ENCODE data around the gene VWCE. TPM values are rescaled to one million over a fixed set of nuclear protein-coding genes. Genes with fewer than 3 reads are reported as not detected.

The VWCE gene
- total RNA-seq, 1 experiment from 2014 or later, result 0.51 TPM

- DNase-seq (ENCODE audit: low read depth, low spot score) (no peak), ATAC-seq (no peak)
- Histone ChIP-seq H3K9me3 (ENCODE audit: control insufficient read depth, insufficient read depth, low read depth, low read length) (no peaks in the 10 kb centered on the region), H3K4me3 (ENCODE audit: low read depth in 2 of 2, low read length in 2 of 2) (no peak overlapping the region), H3K27ac (ENCODE audit: low read length) (no peak overlapping the region), H3K27me3 (ENCODE audit: control insufficient read depth, insufficient read depth, low read length) (no peaks in the 10 kb centered on the region), H3K36me3 (ENCODE audit: control insufficient read depth, insufficient read depth, low read length) (no peaks in the 10 kb centered on the region), H3K4me1 (ENCODE audit: control insufficient read depth, insufficient read depth, low read length) (no peaks in the 10 kb centered on the region)
- TF ChIP-seq CTCF (IDR thresholded peaks at IDR 0.05) (no peak), POLR2AphosphoS5 (IDR thresholded peaks at IDR 0.05; ENCODE audit: low read depth, low read length) (no peak), TCF7L2 (IDR thresholded peaks at IDR 0.05; ENCODE audit: low read depth, low read length) (no peak), SIN3A (IDR thresholded peaks at IDR 0.05; ENCODE audit: borderline replicate concordance, insufficient read depth, low read depth, low read length) (no peak)
- TF ChIP-seq, protein P1, sequence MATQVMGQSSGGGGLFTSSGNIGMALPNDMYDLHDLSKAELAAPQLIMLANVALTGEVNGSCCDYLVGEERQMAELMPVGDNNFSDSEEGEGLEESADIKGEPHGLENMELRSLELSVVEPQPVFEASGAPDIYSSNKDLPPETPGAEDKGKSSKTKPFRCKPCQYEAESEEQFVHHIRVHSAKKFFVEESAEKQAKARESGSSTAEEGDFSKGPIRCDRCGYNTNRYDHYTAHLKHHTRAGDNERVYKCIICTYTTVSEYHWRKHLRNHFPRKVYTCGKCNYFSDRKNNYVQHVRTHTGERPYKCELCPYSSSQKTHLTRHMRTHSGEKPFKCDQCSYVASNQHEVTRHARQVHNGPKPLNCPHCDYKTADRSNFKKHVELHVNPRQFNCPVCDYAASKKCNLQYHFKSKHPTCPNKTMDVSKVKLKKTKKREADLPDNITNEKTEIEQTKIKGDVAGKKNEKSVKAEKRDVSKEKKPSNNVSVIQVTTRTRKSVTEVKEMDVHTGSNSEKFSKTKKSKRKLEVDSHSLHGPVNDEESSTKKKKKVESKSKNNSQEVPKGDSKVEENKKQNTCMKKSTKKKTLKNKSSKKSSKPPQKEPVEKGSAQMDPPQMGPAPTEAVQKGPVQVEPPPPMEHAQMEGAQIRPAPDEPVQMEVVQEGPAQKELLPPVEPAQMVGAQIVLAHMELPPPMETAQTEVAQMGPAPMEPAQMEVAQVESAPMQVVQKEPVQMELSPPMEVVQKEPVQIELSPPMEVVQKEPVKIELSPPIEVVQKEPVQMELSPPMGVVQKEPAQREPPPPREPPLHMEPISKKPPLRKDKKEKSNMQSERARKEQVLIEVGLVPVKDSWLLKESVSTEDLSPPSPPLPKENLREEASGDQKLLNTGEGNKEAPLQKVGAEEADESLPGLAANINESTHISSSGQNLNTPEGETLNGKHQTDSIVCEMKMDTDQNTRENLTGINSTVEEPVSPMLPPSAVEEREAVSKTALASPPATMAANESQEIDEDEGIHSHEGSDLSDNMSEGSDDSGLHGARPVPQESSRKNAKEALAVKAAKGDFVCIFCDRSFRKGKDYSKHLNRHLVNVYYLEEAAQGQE (IDR thresholded peaks at IDR 0.05; ENCODE audit: insufficient read depth in 1 of 2, low read depth in 2 of 2, low read length in 1 of 2), result no peak
- in situ Hi-C loops (cut with HindIII; ENCODE audit: low pct_unique_long_range_greater_than_20kb, low sequenced_read_pairs), result no loop called here
- intact Hi-C loops (cut with micrococcal nuclease; ENCODE audit: unreplicated experiment), result no loop called here
- POLR2A ChIA-PET, result no interaction called here
- CTCF ChIA-PET, result no interaction called here
- no TSS peak for BruUV-seq (replicated peaks)
Measured at GRCh38 chr11:61266602-61267001, 28.5 kb downstream of the VWCE start.

DNA sequence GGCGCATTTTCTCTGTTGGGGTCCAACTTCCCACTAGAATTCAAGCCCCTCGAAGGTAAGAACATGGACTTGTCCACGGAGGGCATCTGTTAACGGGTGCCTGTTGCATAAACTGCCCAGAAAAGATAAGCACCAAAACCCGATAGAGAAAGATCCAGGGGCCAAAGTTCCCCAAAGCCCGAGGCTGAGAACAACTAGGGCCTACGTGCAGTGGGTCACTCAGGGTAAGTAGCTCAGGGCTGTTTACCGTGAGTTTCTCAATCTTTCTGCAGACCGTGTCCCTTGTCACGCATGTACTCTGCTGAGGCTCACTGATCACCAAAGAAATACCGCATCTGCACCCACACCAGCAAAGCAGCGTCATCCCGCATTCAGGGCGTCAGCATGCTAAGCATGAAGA is 29.8 kb downstream of the VWCE start:
- POLR2A ChIA-PET, result interaction anchor here (0.6 kb wide), 2 partner anchors 18 to 125 kb away, joined by 4 to 8 read pairs; no protein-coding TSS in a partner anchor
- TF ChIP-seq POLR2AphosphoS5 (IDR thresholded peaks at IDR 0.05; ENCODE audit: low read depth, low read length) (no peak), CTCF (IDR thresholded peaks at IDR 0.05) (no peak), SIN3A (IDR thresholded peaks at IDR 0.05; ENCODE audit: borderline replicate concordance, insufficient read depth, low read depth, low read length) (no peak), TCF7L2 (IDR thresholded peaks at IDR 0.05; ENCODE audit: low read depth, low read length) (no peak)
- TF ChIP-seq, protein P1 (IDR thresholded peaks at IDR 0.05; ENCODE audit: insufficient read depth in 1 of 2, low read depth in 2 of 2, low read length in 1 of 2), result no peak
- Histone ChIP-seq H3K9me3 (ENCODE audit: control insufficient read depth, insufficient read depth, low read depth, low read length) (no peaks in the 10 kb centered on the region), H3K4me3 (ENCODE audit: low read depth in 2 of 2, low read length in 2 of 2) (no peak overlapping the region), H3K27me3 (ENCODE audit: control insufficient read depth, insufficient read depth, low read length) (no peaks in the 10 kb centered on the region), H3K4me1 (ENCODE audit: control insufficient read depth, insufficient read depth, low read length) (no peaks in the 10 kb centered on the region), H3K27ac (ENCODE audit: low read length) (no peak overlapping the region), H3K36me3 (ENCODE audit: control insufficient read depth, insufficient read depth, low read length) (no peaks in the 10 kb centered on the region)
- intact Hi-C loops (cut with micrococcal nuclease; ENCODE audit: unreplicated experiment), result no loop called here
- CTCF ChIA-PET, result no interaction called here
- in situ Hi-C loops (cut with HindIII; ENCODE audit: low pct_unique_long_range_greater_than_20kb, low sequenced_read_pairs), result no loop called here
- no peak for DNase-seq (ENCODE audit: low read depth, low spot score)
- ATAC-seq, result no peak
- BruUV-seq (replicated peaks), result no TSS peak
